Measurements from ENCODE around the gene DRC1.

DRC1 gene

DNA sequence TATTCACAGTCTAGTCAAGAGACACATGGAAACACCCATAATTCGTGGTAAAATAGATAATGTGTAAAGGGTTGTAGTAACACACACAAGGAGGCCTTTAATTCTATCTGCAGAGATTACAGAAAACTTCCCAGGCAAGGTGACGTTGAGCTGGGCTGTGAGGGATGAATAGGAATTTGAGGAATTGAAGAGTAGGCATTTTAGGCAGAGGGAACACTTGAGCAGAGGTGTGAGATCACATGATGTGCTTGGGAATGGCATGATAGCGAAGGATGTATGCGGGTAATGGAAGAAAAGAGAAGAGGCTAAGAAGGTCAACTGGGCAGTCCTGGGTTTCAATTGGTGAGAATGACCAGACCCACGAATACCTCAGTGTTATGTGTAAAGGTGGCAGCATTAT, 20.2 kb downstream of the DRC1 start:
- Histone ChIP-seq H3K4me2 (no peak overlapping the region), H3K9ac (no peak overlapping the region), H3K27me3 (no peaks in the 10 kb centered on the region), H3K27ac (no peak overlapping the region), H3K4me1 (peaks cover 7% of the 10 kb centered on the region), H3K36me3 (no peaks in the 10 kb centered on the region), H3K9me3 (no peaks in the 10 kb centered on the region), H3K4me3 (no peak overlapping the region), H4K20me1 (no peaks in the 10 kb centered on the region)
- TF ChIP-seq Cebpa-rat (IDR thresholded peaks at IDR 0.05): no peak

DNA sequence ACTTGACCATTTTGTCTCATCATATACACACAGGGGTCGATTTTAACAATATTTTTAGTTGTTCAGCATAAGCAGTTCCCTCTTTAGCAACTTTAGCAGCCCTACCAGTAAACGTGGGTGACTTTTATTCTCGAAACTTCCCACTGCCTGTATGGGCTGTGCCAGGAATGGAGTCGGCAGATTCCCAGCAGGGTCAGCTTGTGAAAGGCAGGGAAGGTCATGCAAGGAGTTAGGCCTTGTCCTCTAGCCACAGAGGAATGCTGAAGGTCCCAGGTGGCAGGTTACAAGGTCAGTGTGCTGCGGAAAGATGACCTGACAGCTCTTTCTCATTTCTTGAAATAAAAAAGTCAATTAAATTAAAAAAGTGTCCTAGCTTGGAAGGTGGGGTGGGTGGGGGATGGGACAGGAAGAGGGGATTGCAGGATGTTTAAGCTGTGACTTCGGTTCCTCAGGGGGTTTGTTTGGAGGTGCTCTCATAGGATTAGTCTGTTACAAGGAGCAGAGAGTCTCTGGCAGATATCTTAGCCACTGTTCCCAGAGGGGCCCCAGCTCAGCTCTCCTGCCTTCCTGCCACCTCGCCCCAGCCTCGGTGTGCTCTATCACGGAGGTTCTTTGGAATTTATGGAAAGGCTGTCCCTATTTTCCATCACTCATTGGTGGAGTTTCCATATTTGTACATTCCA, 21.4 kb downstream of the DRC1 start:
- no peak overlapping the region for H3K4me3 ChIP-seq
- H3K9ac ChIP-seq: no peak overlapping the region
- H4K20me1 ChIP-seq: no peaks in the 10 kb centered on the region
- H3K4me1 ChIP-seq: peaks cover 7% of the 10 kb centered on the region
- H3K27ac ChIP-seq: no peak overlapping the region
- H3K36me3 ChIP-seq: no peaks in the 10 kb centered on the region
- peak overlapping the region; percentile 31; the same call in 1 of the 2 replicates for H3K4me2 ChIP-seq
- H3K9me3 ChIP-seq: no peaks in the 10 kb centered on the region
- no peaks in the 10 kb centered on the region for H3K27me3 ChIP-seq
- TF ChIP-seq Cebpa-rat (IDR thresholded peaks at IDR 0.05): no peak

DNA sequence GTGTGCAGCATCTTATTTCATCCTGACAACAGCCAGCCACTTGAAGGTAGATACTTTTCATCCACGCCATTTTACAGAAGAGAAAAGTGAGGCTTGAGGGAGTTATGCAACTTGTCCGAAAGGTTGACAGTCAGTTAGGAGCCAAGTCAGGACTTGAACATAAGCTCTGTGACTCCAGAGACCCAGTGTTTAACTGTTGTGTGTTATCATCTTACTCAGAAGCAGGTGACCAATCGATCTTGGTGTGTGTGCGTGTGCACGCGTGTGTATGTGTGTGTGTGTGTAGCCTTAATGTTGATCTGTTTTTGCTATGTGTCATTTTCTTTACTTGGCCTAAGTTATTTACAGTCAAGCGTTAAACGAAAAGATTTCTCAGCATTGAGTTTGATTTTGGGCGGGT, 22.0 kb downstream of the DRC1 start:
- H3K27me3 ChIP-seq: no peaks in the 10 kb centered on the region
- no peaks in the 10 kb centered on the region for H3K9me3 ChIP-seq
- H3K4me2 ChIP-seq: peak overlapping the region; percentile 31; the same call in 1 of the 2 replicates
- peaks cover 7% of the 10 kb centered on the region for H3K4me1 ChIP-seq
- no peak overlapping the region for H3K9ac ChIP-seq
- no peak for TF ChIP-seq Cebpa-rat (IDR thresholded peaks at IDR 0.05)
- no peak overlapping the region for H3K4me3 ChIP-seq
- no peak overlapping the region for H3K27ac ChIP-seq
- H4K20me1 ChIP-seq: no peaks in the 10 kb centered on the region
- no peaks in the 10 kb centered on the region for H3K36me3 ChIP-seq

DNA sequence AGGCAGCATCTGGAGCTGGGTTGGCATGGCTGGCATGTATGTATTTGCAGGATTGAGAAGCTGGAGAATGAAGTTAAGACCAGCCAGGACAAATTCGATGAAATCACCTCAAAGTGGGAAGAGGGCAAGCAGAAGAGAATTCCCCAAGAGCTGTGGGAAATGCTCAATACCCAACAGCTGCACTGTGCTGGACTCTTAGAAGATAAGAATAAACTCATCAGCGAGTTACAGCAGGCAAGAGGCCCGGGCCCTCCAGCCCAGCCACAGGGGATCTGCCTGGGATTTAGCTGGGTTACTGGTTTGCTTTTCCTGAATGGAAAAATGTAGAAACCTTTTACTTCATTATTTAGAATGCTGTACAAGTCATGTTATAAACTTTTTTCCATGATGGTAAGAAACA, 22.5 kb downstream of the DRC1 start:
- no peak overlapping the region for H3K4me3 ChIP-seq
- no peaks in the 10 kb centered on the region for H3K36me3 ChIP-seq
- no peak overlapping the region for H3K4me2 ChIP-seq
- no peak overlapping the region for H3K27ac ChIP-seq
- no peak for TF ChIP-seq Cebpa-rat (IDR thresholded peaks at IDR 0.05)
- peaks cover 7% of the 10 kb centered on the region for H3K4me1 ChIP-seq
- H3K9ac ChIP-seq: no peak overlapping the region
- no peaks in the 10 kb centered on the region for H4K20me1 ChIP-seq
- H3K27me3 ChIP-seq: no peaks in the 10 kb centered on the region
- no peaks in the 10 kb centered on the region for H3K9me3 ChIP-seq

DNA sequence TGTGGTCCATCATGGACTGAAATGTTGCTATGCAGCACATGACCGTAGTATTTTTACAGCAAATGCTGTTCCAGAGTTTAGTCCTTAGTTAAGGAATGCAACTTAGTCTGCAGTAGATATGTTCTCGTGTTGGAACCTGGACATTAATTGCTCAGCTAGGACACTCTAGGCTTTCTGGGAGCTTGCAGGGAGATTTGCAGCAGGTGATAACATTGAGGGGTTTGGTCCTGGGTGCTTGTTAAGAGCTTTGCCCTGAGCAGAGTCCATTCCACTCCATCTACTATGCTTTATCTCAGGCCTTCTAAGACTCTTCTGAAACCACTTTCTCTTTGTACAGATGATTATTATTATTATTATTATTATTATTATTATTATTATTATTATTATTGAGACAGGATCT, 27.1 kb downstream of the DRC1 start:
- H3K4me3 ChIP-seq: no peak overlapping the region
- no peak overlapping the region for H3K27ac ChIP-seq
- H3K4me1 ChIP-seq: no peaks in the 10 kb centered on the region
- H3K9ac ChIP-seq: no peak overlapping the region
- H4K20me1 ChIP-seq: no peaks in the 10 kb centered on the region
- no peaks in the 10 kb centered on the region for H3K27me3 ChIP-seq
- TF ChIP-seq Cebpa-rat (IDR thresholded peaks at IDR 0.05): no peak
- no peaks in the 10 kb centered on the region for H3K36me3 ChIP-seq
- H3K9me3 ChIP-seq: no peaks in the 10 kb centered on the region
- H3K4me2 ChIP-seq: no peak overlapping the region

DNA sequence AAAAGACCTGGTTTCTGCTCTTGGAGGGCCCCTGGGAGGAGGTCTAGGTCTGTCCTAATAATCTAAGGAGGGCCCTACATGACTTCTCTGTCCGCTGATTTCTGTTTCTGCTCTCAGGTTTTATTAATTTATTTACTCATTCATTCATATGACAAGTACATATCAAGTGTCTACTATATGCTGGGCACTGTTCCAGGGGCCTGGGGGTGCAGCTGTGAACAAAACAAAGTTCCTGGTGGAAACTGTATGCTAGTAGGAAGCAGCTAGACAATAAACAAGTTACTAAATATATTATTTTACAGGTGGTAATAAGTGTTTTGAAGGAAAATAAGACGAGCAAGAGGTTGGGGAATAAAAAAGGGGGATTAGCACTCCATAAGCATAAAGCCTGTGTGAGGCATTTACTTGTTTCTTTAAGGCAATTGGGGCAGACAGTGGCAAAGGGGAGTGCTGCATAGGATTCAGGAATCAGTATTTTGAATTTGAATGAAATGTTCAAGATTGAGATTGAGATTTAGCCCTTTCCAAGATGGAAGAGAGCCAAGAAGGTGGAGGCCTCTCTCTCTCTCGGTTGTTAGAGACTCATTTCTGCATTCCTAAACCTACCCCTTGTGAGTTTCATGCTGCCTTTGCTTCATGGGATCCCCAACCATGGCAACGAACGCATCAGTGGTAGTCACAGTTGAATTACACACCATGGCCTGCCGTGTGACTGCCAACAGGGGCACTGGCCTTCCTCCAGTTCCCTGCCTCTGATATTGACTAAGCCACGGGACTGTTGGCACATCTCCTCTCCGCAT, 28.3 kb downstream of the DRC1 start:
- Histone ChIP-seq H3K4me3 (no peak overlapping the region), H3K4me2 (no peak overlapping the region), H4K20me1 (no peaks in the 10 kb centered on the region), H3K27ac (no peak overlapping the region), H3K4me1 (no peaks in the 10 kb centered on the region), H3K27me3 (no peaks in the 10 kb centered on the region), H3K36me3 (no peaks in the 10 kb centered on the region), H3K9ac (no peak overlapping the region), H3K9me3 (no peaks in the 10 kb centered on the region)
- TF ChIP-seq Cebpa-rat (IDR thresholded peaks at IDR 0.05): no peak

DNA sequence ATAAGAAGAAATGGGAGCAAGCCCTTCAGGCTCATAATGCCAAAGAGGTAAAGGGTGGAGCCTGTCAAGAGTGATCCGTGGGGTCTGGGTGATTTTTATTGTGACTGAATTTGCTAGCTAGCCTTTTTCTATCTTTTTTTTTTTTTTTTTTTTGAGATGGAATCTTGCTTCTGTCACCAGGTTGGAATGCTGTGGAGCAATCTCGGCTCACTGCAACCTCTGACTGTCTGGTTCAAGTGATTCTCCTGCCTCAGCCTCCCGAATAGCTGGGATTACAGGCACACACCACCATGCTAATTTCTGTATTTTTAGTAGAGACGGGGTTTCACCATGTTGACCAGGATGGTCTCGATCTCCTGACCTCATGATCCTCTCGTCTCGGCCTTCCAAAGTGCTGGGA, 29.1 kb downstream of the DRC1 start:
- H4K20me1 ChIP-seq: no peaks in the 10 kb centered on the region
- no peaks in the 10 kb centered on the region for H3K9me3 ChIP-seq
- TF ChIP-seq Cebpa-rat (IDR thresholded peaks at IDR 0.05): no peak
- no peak overlapping the region for H3K4me3 ChIP-seq
- no peak overlapping the region for H3K4me2 ChIP-seq
- no peak overlapping the region for H3K9ac ChIP-seq
- no peak overlapping the region for H3K27ac ChIP-seq
- H3K27me3 ChIP-seq: no peaks in the 10 kb centered on the region
- H3K36me3 ChIP-seq: no peaks in the 10 kb centered on the region
- no peaks in the 10 kb centered on the region for H3K4me1 ChIP-seq

DNA sequence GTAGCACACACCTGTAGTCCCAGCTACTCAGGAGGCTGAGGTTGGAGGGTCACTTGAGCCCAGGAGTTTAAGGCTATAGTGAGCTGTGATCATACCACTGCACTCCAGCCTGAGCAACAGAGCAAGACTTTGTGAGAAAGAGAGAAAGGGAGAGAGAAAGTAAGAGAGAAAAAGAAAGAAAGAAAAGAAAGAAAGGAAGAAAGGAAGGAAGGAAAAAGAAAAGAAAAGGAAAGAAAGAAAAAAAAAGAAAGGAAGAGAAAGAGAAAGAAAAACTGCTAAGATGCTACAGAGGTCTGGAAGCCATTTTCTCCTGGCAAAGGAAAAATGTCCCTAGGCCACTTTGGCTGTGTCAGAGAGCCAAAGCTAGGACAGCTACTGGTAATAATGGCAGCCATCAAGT, 30.6 kb downstream of the DRC1 start:
- Histone ChIP-seq H3K27ac (no peak overlapping the region), H3K4me1 (no peaks in the 10 kb centered on the region), H3K36me3 (no peaks in the 10 kb centered on the region), H3K4me2 (no peak overlapping the region), H3K4me3 (no peak overlapping the region), H4K20me1 (no peaks in the 10 kb centered on the region), H3K9ac (no peak overlapping the region), H3K9me3 (no peaks in the 10 kb centered on the region), H3K27me3 (no peaks in the 10 kb centered on the region)
- TF ChIP-seq Cebpa-rat (IDR thresholded peaks at IDR 0.05): no peak

DNA sequence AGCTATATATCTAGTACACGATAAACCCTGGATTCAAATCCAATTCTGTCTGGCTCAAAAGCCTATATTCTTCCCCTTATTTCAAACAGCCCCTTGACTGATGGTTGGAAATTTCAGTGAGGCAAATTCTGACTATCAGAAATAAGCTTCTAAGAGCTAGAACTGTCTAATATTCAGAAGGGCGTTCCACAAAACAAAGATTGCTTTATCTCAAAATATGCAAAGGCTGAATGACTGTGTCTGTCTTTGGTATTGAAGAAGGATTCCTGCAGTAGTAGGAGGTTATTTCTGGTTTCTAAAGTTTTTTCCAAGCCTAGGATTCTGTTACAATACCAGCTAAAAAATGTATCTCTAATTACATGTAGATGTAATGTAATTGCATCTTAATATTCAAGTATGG, 31.1 kb downstream of the DRC1 start:
- Histone ChIP-seq H3K27ac (no peak overlapping the region), H3K4me1 (no peaks in the 10 kb centered on the region), H3K9ac (no peak overlapping the region), H3K27me3 (no peaks in the 10 kb centered on the region), H3K36me3 (no peaks in the 10 kb centered on the region), H3K4me3 (no peak overlapping the region), H4K20me1 (no peaks in the 10 kb centered on the region), H3K9me3 (no peaks in the 10 kb centered on the region), H3K4me2 (no peak overlapping the region)
- no peak for TF ChIP-seq Cebpa-rat (IDR thresholded peaks at IDR 0.05)

DNA sequence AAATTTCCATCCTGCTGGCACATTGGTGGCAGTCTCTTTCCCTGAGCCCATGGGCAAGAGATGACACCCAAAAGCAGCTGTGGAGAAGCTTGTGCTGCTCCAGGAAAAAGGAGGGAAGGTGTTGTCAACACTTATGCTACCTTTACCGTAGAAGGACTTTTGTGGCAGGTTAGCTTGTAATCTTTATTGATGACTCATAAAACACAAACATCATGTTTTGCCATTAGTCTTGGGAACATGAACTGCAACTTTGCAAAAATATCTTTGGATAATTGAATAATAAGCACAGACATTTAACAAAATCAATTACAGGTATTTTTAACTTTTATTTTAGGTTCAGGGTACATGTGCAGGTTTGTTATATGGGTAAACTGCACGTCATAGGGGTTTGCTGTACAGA, 33.4 kb downstream of the DRC1 start:
- no peak overlapping the region for H3K27ac ChIP-seq
- H3K9ac ChIP-seq: no peak overlapping the region
- H3K9me3 ChIP-seq: no peaks in the 10 kb centered on the region
- no peaks in the 10 kb centered on the region for H4K20me1 ChIP-seq
- no peak for TF ChIP-seq Cebpa-rat (IDR thresholded peaks at IDR 0.05)
- no peaks in the 10 kb centered on the region for H3K27me3 ChIP-seq
- no peak overlapping the region for H3K4me2 ChIP-seq
- H3K36me3 ChIP-seq: no peaks in the 10 kb centered on the region
- no peaks in the 10 kb centered on the region for H3K4me1 ChIP-seq
- H3K4me3 ChIP-seq: no peak overlapping the region

All from BLaER1 (cell line).